ENCODE results near the gene LINGO4. TPM values are rescaled to one million over a fixed set of nuclear protein-coding genes. Genes with fewer than 3 reads are reported as not detected.

Gene LINGO4
- total RNA-seq: not detected

GRCh38 chr1:151805066-151805820 lies at the start of gene LINGO4:
LINGO4 (minus strand) TSS chr1:151805419; CDS start chr1:151802704, 2,715 bp downstream.

GRCh38 chr1:151853411-151853943 lies 48.3 kb upstream of the LINGO4 start, which contains the start of gene THEM5:
THEM5 (minus strand) TSS chr1:151853712; CDS start chr1:151853565, 147 bp downstream.

GRCh38 chr1:151839457-151840403 lies 34.5 kb upstream of the LINGO4 start, which contains the start of gene C2CD4D:
C2CD4D (minus strand) TSS chr1:151839820; CDS start chr1:151838989, 831 bp downstream.

GRCh38 chr1:151831605-151832004 lies 26.4 kb upstream of the LINGO4 start, which contains the start of gene RORC:
RORC (minus strand) TSS chr1:151831802; CDS start chr1:151831764, 38 bp downstream.

GRCh38 chr1:151790071-151790939 lies 14.9 kb downstream of the LINGO4 start, which contains the start of gene TDRKH:
TDRKH (minus strand) TSS chr1:151790500; CDS start chr1:151783022, 7,478 bp downstream.

GRCh38 chr1:151762941-151763921 lies 42.0 kb downstream of the LINGO4 start, which contains the start of gene MRPL9:
MRPL9 (minus strand) TSS chr1:151763496; CDS start chr1:151763479, 17 bp downstream.

Small RNAs within 50 kb of the gene (small RNA-seq; reads per million reads assigned to genes)
- gene RF00019 (ENCODE audit: low replicate concordance): not detected

Other genes with a start within 250 kb of the LINGO4 start
- gene SNX27, start 193.4 kb downstream of the LINGO4 start, total RNA-seq: 117 TPM
- gene CELF3, start 88.6 kb downstream of the LINGO4 start, total RNA-seq: 71.4 TPM
- gene RIIAD1, start 83.9 kb downstream of the LINGO4 start, total RNA-seq: 8.8 TPM
- 55.4 TPM for gene MRPL9, start 41.9 kb downstream of the LINGO4 start, total RNA-seq
- 28.2 TPM for gene TDRKH, start 14.9 kb downstream of the LINGO4 start, total RNA-seq
- not detected for gene RORC, start 26.4 kb upstream of the LINGO4 start, total RNA-seq
- gene C2CD4D, start 34.4 kb upstream of the LINGO4 start, total RNA-seq: not detected
- not detected for gene THEM5, start 48.3 kb upstream of the LINGO4 start, total RNA-seq
- 7.2 TPM for gene THEM4, start 104.1 kb upstream of the LINGO4 start, total RNA-seq
- 1.6 TPM for gene S100A10, start 188.4 kb upstream of the LINGO4 start, total RNA-seq
- 2.5 TPM for gene S100A11, start 231.6 kb upstream of the LINGO4 start, total RNA-seq

Measured in parietal lobe (tissue), 2 donors.